PC-3 (cell line): ENCODE measurements around the gene GALNT14.

Source experiments
- EZH2 ChIP-seq: fragments of 300-600 bp; sonication (generic); IDR thresholded peaks from one replicate; pipeline ENCODE4 v1.6.1; 2017; ENCODE audit warnings: antibody characterized with exemption, mild to moderate bottlenecking, low read length; ENCODE audit not compliant: unreplicated experiment
- TF ChIP-seq, protein P1 (sequence below): fragments of 300-600 bp; sonication (generic); conservative IDR thresholded peaks from 2 replicates; pipeline ENCODE4 v1.5.1; 2017; ENCODE audit warnings: antibody characterized with exemption, low read depth, mild to moderate bottlenecking, low read length

DNA sequence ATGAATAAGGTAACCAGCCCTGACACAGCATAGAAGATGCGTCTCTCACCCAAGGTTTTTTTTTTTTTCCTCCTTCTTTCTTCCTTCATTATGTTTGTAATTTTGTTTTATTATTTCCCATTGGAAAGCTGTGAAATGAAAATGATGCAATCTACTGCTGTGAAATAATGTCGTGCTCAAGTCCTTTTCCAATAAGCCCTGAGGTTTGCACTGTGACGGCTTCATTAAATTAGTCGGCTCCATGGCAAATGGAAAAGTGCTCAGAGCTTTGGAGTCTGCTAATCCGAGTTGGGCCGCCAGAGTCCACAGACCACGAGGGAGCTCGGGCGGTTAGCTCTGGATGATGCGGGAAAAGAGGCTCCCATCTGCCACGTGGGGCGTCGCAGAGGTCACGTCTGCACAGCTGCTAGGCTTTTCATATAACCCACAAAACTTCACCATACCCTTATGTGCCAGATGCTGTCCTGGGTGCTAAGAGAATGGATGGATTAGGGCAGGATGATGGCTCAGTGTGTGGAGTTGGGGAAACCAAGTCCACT lies 238.7 kb downstream of the GALNT14 start:
- TF ChIP-seq, protein P1, sequence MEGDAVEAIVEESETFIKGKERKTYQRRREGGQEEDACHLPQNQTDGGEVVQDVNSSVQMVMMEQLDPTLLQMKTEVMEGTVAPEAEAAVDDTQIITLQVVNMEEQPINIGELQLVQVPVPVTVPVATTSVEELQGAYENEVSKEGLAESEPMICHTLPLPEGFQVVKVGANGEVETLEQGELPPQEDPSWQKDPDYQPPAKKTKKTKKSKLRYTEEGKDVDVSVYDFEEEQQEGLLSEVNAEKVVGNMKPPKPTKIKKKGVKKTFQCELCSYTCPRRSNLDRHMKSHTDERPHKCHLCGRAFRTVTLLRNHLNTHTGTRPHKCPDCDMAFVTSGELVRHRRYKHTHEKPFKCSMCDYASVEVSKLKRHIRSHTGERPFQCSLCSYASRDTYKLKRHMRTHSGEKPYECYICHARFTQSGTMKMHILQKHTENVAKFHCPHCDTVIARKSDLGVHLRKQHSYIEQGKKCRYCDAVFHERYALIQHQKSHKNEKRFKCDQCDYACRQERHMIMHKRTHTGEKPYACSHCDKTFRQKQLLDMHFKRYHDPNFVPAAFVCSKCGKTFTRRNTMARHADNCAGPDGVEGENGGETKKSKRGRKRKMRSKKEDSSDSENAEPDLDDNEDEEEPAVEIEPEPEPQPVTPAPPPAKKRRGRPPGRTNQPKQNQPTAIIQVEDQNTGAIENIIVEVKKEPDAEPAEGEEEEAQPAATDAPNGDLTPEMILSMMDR: no peak
- no peak for TF ChIP-seq EZH2
